NCI-H146 (cell line): ENCODE measurements around the gene NR5A2.

ENCODE experiments used
- DNase-seq: peaks from one replicate; lab custom pipeline; 2025; lab: John Stamatoyannopoulos, UW

NR5A2 gene

DNA sequence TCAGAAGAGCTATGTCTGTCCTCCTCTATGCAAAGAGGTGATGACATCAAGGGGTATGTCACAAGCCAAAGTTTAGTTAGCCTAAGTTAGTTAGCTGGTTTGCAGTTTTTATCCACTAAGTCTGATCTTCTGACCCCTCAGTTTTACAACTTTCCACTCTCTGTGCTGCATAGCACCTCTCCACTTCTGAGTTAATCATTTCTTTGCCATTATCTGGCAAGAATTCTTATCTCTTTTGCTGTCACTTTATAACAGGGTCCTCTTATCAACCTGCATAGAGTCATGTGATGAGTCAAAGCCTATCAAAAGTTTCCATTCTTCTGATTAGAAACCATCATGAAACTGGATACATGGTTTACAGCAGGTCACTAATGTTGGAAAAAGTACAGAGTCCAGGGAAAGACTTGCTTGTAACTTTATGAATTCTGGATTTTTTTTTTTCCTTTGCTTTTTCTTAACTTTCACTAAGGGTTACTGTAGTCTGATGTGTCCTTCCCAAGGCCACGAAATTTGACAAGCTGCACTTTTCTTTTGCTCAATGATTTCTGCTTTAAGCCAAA is at the start of gene NR5A2:
TSS of gene NR5A2 (plus strand) at position 447 of the 560 bp plus-strand sequence. CDS start 138 bp downstream, outside the sequence.
- no peak for DNase-seq

DNA sequence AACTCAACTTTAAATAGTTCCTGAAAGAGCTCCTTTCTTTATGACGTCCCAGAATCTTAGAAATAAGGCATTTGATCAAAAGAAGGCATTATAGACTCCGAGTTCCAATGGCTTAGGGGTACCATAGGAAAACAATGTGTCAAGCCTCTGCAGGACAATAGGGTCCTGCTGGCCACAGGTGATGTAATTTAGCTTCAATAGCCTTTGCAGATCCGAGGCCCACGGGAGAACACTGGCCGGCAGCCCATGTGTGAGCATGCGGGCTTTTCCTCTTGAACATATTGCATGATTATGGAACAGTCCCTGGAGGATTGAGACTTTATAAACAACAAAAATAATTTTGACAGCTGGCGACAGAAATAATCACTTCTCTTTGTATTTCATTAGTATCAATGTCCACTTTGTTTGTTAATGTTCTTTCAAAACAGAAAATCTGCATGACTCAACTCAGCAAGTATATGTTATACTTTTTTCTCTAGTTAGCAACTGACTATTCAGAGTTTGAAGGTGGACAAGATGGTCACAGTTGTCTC is 49.0 kb upstream of the NR5A2 start:
- DNase-seq = no peak

DNA sequence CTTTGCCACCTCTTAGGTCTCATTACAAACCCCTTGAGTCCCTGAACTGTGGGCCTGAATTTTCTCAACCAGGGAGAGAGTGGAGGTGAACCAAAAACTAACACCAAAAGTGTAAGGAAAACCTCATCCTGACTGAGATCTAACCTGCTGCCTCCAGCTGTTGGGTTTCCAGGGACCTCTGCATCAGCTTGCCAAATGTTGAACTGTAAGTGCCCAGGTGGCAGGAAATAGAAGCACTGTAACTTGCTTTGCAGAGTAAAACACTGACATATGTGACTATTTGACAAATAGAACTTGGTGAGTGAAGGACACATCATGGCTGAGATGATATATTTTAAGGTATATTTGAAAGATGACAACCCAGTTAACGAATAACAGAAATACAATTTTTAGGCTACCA is 48.4 kb upstream of the NR5A2 start:
- no peak for DNase-seq

- no peak for DNase-seq
Observed at GRCh38 chr1:199981584-199981983, 45.9 kb upstream of the NR5A2 start.

DNA sequence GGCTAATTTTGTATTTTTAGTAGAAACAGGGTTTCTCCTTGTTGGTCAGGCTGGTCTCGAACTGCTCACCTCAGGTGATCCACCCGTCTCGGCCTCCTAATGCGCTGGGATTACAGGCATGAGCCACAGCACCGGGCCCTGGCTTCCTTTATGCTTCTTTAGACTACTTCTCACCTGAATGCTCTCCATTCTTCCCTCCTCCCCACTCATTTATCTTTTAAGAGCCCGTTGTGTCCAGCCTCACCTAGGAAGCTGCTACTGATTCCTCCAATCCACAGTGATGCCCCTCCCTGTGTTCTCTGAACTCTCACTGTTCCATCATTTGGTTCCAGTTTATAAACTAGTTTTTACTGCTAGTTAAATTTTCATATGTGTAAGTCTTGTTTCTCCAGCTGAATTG is 44.9 kb upstream of the NR5A2 start:
- DNase-seq = no peak

DNA sequence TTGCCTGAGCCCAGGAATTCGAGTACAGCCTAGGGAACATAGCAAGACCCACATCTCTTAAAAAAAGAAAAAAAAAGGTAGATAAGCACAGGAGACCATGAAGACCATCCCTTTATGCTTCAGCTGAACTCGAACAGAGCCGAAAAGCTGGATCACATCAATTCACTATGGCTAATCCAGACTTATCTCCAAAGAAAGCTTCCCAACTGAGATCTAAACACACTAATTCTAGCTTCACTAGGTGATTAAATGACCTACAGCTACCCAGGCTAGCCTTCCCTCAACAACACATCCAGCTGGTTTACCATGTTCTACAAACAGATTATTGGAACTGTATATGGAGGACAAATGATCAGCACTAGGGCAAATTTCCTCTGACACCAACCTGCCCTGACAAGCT is 44.0 kb upstream of the NR5A2 start:
- DNase-seq = no peak

- DNase-seq = no peak
Observed at GRCh38 chr1:199995096-199995685, 32.3 kb upstream of the NR5A2 start.

DNA sequence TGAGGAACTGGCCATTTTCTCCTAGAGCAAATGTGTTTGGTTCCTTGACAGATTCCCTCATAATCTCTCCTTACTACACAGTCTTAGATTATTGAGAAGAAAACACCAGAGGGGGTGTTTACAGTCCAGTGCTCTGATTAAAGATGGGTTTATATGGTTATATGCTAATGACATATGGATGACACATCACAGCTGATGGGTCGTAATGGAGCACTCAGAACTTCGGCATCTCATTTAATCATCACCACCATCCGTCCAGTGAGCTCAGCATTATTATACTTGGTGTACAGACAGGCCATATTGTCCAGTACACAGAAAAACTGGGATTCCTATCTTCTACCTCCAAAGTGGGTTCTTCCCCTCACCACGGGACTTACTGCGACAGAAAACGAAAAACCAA is 22.3 kb upstream of the NR5A2 start:
- no peak for DNase-seq

DNA sequence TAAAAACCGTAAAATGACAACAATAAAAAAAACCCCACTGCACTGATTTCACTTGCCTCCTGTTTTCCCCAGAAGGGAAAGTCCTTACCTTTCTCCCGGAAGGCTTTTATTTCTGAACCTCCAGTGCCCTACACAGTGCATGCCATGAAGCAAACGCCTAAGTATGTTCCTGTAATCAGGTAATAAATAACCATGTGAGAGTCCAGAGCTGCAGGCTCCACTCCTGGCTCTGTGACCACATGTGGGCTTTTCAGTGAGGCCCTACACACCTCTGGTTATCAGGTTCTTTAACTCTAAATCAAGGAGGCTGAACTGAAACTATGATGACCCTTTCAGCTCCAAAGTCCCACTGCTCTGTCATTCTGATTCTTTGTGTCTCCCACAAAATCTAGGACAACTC is 20.8 kb upstream of the NR5A2 start:
- DNase-seq = no peak

- DNase-seq = no peak
Observed at GRCh38 chr1:200015811-200016210, 11.7 kb upstream of the NR5A2 start.

- DNase-seq = no peak
Observed at GRCh38 chr1:200021577-200022238, 5.8 kb upstream of the NR5A2 start.

DNA sequence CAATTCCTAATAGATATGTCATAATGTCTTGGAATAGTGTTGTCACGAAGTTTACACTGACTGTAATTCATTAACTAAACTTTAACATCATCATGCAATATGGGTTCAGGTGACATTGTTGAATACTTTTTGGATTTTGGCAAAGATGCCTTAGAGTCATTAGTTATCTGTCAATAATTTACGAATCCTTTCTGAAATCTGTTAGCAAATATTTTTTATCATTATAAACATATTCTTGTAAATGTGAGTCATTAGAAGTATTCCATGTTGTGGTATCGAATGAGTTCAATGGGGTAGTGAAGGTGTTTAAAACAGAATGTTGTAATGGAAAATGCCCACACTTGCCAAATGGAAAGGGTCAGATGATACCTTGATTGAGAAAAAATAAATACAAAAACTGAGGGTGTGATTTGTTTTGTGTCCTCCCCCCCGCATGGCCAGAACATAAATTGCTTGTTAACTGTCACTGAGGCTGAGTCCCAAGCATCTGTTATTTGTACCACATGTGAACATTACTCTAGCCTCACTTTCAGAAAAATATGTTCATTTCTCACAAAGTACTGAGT is 5.2 kb upstream of the NR5A2 start:
- DNase-seq = no peak

DNA sequence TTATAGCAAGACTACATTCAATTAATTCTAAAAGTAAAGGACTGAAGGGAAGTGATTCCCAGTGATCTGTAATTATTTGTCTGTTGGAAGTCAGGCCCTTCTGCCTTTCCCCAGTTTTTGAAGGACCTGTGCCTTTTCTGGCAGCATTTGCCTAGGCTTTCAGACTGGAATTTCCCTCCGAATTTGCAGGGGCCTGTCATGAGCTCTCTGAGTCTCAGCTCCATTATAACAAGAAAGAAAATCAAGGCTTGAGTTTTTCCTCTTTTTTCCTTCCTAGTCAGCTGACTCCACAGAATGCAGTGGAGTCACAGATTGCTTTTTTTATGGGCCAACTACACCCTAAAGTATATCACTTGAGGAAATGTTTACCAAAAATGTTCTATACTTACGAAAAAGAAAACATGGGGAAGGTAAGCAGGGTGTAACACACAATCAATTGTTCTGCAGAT is 1.1 kb downstream of the NR5A2 start:
- DNase-seq = no peak

DNA sequence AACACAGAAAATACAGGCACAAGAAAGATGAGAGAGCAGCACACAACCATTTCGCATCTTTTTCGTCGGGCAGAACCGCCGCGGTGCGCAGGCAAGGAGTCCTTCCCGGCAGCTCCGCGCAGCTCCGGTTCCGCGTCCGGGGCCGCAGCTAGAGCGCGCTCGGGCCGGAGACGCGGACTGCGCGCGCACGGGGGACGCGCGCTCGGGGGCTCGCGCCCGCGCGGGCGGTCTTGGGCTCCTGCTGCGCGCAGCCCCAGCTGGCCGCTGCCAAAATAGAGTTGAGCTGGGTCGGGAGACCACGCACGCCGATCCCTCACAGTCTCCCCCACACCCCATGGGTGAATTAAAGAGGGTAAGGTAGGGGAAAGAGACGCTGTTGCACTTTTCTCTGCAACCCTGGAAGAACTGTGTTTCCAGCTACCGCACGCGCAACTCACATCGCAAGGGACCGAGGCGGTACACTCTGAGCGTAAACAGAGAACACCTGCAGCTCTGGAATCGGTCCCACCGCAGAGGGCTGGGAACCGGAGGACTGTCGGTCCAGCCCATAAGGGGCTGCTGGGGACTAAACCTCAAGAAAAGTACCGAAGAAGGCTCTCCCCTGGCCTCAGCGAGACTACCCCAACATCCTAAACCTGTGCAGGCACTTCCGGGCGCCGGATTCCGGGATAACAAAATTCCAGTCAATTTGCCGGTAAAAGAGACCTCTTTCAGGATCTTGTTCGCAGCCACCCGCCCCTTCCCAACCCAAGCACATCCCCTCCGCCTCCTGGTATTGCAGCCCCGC is 1.7 kb downstream of the NR5A2 start:
- DNase-seq = no peak

DNA sequence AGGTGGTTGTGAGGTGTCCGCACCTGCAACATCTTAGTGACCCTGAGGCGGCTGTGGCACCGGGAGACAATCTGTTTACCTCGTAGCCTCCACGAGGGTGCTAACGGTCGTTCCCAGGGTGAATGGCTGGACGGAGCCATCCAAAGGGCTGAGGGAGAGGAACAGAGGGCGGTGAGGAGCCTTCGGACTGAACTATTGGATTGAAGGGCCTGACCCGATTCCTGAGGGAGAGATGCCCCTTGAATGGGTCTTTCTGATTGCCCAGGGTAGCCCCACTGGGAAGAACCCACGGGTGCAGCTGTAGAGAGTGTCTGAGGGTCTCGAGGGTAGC is 2.3 kb downstream of the NR5A2 start:
- DNase-seq = no peak

- DNase-seq = no peak
Observed at GRCh38 chr1:200030791-200031190, 3.3 kb downstream of the NR5A2 start.

DNA sequence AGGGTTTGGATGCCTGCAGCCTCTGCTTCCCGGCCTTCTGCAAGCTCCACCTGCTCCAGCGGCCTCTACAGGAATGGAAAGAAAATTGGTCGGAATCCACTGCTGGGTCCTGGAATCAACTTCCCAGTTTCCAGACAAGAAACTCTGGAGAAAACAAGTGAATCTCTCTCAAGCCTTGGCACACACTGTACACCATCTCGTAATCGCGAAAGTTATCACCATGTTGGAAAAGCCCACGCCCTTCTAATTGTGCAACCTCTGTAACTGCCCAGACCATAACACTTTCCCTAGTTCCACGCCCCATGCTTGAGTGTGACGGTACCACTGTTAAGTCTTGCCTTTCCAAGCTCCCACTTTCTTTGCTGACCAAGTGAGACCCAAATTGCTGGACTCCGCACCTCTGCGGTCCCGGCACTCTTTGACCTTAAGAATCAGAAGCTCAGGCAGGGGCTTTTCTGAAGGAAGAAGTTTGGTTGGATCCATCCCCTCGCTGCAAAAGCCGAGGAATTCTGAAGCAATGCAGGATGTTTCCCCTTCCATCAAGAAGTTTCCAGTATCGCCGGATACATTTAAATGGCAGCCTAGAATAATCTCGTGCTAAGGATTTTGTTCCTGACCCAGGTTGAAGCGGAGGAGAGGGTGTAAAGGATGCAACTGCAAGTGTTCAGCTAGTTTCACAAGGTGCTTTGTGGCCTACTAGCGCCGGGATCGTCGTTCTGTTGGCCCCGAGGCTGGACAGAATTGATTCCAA is 6.2 kb downstream of the NR5A2 start:
- no peak for DNase-seq

DNA sequence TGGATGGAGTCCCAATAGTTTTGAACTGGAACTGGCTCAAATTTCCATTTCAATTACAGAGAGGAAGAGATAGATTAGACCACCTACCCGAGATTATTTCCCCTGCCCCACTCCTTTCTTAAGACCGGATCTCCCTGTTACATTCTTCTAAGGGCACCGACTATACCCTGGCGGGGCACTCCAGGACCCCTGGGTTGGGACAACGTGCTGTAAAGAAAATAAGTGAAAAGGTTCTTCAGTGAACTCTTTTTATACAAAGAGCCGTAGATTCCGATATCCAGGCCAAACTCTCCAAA is 6.7 kb downstream of the NR5A2 start:
- DNase-seq = no peak

DNA sequence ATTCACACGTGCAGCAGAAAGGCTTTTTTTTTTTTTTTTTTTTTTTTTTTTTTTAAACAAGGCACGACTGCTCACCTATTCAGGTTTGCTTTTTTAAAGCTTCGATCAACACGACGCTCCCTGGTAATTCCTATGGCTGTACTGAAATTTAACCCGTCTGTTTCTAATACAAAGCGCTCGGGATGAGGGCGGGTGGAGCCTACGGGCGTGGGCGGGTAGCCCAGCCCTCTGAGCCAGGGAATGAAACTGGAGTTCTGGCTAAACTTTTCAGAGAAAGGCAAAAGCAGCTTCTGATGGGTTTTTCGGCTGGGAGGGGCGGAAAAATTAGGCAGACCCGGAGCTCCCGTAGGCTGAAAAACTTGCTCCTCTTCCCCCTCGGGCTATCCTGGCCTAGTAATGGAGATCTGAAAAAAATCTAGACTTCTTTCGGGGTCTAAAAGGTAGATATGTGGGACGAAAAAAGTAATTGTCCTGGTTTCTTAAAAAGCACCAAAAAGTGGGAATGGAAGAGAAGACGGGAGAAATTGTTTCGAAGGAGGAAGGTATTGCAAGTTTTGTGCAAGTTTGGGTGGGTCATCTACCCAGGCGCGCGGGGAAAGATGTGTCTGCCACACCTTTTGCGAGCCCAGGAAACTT is 7.4 kb downstream of the NR5A2 start:
- DNase-seq = no peak

DNA sequence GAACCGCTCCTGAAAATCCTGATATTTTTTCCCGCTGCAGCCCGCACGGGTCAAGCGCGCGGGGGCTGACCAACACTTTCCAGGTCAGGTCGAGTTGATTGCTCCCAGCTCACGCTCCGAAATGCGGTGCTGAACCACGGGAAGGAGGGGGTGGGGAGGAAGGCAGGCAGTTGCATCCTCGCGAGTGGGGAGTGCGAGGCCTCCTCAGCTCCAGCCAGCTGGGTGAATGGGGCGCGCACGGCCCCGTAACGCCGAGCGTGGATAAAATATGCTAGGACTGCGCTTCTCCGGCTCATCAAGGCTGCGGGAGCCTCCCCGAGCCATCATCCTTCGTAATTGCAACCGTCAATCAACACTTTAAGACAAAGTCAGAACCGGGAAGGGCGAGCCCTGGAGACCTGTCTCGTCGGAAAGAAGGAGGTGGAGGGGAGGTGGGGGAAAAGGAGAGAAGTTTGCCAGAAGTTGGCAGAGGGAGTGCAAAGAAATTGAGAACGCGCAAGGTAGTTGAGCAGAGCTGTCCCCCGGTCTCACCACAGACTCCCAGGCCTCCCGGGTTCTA is 8.0 kb downstream of the NR5A2 start:
- no peak for DNase-seq

DNA sequence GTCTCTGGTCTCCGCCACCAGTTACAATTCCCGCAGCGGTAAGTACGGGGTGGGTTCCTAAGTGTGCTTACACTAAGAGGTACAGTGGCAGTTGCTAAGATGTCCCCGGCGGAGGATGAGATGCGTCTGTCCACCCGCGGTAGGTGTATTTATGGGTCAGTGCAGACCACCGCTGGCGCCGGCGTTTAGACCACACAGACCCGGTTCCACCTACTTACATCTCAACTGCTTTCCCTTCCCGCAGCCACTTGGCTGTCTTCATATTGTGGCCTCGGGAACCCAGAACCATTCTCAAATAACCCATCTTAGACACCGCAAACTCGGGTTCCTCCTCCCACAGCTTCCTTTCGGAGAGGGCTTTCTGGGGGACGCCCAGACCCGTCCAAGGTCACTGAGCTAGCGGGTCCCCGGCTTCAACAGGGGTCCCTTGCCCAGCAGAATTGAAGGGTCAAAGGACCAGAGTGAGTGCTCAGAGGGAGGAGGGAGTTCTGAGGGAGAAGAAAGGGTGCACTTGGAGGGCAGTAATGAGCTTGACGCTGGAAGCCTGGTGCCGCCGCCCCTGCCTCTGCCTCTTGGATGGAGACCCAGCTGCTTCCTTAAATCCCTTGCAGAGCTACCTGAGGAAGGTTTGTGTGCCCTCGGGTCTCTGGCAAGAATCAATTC is 8.6 kb downstream of the NR5A2 start:
- DNase-seq = no peak
